Measurements from ENCODE around the gene PPARG. TPM values are rescaled to one million over a fixed set of nuclear protein-coding genes. Genes with fewer than 3 reads are reported as not detected.

Gene PPARG
- total RNA-seq, 1 experiment from 2014 or later = 71.6 TPM

GRCh38 chr3:12284591-12284990, 4.3 kb upstream of the PPARG start:
- POLR2A ChIA-PET = no interaction called here
- DNase-seq (ENCODE audit: low read depth, low spot score) (no peak), ATAC-seq (no peak)
- no peaks in the 10 kb centered on the region for H3K9me2 ChIP-seq (ENCODE audit: insufficient read depth)
- no peaks in the 10 kb centered on the region for H3K27me3 ChIP-seq (ENCODE audit: insufficient read depth, low read length)
- no peaks in the 10 kb centered on the region for H4K20me1 ChIP-seq (ENCODE audit: insufficient read depth)
- H3K4me2 ChIP-seq (ENCODE audit: low read length) = no peak overlapping the region
- H2AFZ ChIP-seq (ENCODE audit: low read depth, low read length, poor library complexity, severe bottlenecking) = no peak overlapping the region
- no peak overlapping the region for H3K9ac ChIP-seq (ENCODE audit: low read length)
- intact Hi-C loops (cut with micrococcal nuclease) = no loop called here
- no TSS peak for BruUV-seq (replicated peaks)
- H3K4me1 ChIP-seq (ENCODE audit: control insufficient read depth in 1 of 2, insufficient read depth in 2 of 2, low read length in 2 of 2) = peaks cover 10 to 18% of the 10 kb centered on the region in 2 experiments; a peak in 3 of 4 replicates
- CTCF ChIA-PET = no interaction called here
- RAD21 ChIA-PET (ENCODE audit: low non-redundant PET in 1 of 2, low total read pairs in 2 of 2, uncharacterized antibody in 2 of 2, unreplicated experiment in 2 of 2) = no interaction called here
- no peak for TF ChIP-seq EZH2 (IDR thresholded peaks at IDR 0.05)
- 0 out of 2 replicates have a peak, but pooled peaks cover 5% of the 10 kb centered on the region for H3K79me2 ChIP-seq (ENCODE audit: insufficient read depth, low read length)
- no peaks in the 10 kb centered on the region for H3K36me3 ChIP-seq (ENCODE audit: control insufficient read depth in 1 of 2, insufficient read depth in 2 of 2, low read length in 2 of 2)
- no peak overlapping the region for H3K27ac ChIP-seq (ENCODE audit: low read depth, low read length)
- no peak overlapping the region for H3K4me3 ChIP-seq (replicated peaks in 1 of 2; ENCODE audit: low read depth in 1 of 2, low read length in 2 of 2)
- no peaks in the 10 kb centered on the region; a peak in 1 of 4 replicates for H3K9me3 ChIP-seq (ENCODE audit: control insufficient read depth in 1 of 2, insufficient read depth in 1 of 2, low read depth in 1 of 2, low read length in 2 of 2)

GRCh38 chr3:12285003-12285555, 3.8 kb upstream of the PPARG start:
- intact Hi-C loops (cut with micrococcal nuclease) = loop anchor here (5.0 kb wide), 2 partner anchors 88 to 187 kb away; no protein-coding TSS in a partner anchor

More at GRCh38 chr3:12285003-12285555, 3.8 kb upstream of the PPARG start:
- peaks cover 10 to 21% of the 10 kb centered on the region in 2 experiments; a peak in 3 of 4 replicates for H3K4me1 ChIP-seq (ENCODE audit: control insufficient read depth in 1 of 2, insufficient read depth in 2 of 2, low read length in 2 of 2)
- no TSS peak for BruUV-seq (replicated peaks)
- DNase-seq (ENCODE audit: low read depth, low spot score) (no peak), ATAC-seq (no peak)
- no peaks in the 10 kb centered on the region for H3K27me3 ChIP-seq (ENCODE audit: insufficient read depth, low read length)
- H4K20me1 ChIP-seq (ENCODE audit: insufficient read depth) = no peaks in the 10 kb centered on the region
- H3K79me2 ChIP-seq (ENCODE audit: insufficient read depth, low read length) = peaks cover 10% of the 10 kb centered on the region; the same call in 1 of the 2 replicates
- no peaks in the 10 kb centered on the region; a peak in 1 of 4 replicates for H3K9me3 ChIP-seq (ENCODE audit: control insufficient read depth in 1 of 2, insufficient read depth in 1 of 2, low read depth in 1 of 2, low read length in 2 of 2)
- H3K9ac ChIP-seq (ENCODE audit: low read length) = no peak overlapping the region
- H3K27ac ChIP-seq (ENCODE audit: low read depth, low read length) = no peak overlapping the region
- no peak overlapping the region for H3K4me2 ChIP-seq (ENCODE audit: low read length)
- ChIA-PET POLR2A (no interaction called here), RAD21 (ENCODE audit: low non-redundant PET in 1 of 2, low total read pairs in 2 of 2, uncharacterized antibody in 2 of 2, unreplicated experiment in 2 of 2) (no interaction called here), CTCF (no interaction called here)
- H2AFZ ChIP-seq (ENCODE audit: low read depth, low read length, poor library complexity, severe bottlenecking) = no peak overlapping the region
- no peak overlapping the region for H3K4me3 ChIP-seq (replicated peaks in 1 of 2; ENCODE audit: low read depth in 1 of 2, low read length in 2 of 2)
- no peaks in the 10 kb centered on the region for H3K9me2 ChIP-seq (ENCODE audit: insufficient read depth)
- TF ChIP-seq TCF7L2 (IDR thresholded peaks at IDR 0.05; ENCODE audit: borderline replicate concordance, extremely low read depth, insufficient read depth, insufficient read length) (no peak), EGR1 (IDR thresholded peaks at IDR 0.05; ENCODE audit: low read depth) (no peak), POLR2AphosphoS5 (IDR thresholded peaks at IDR 0.05; ENCODE audit: low read depth, low read length) (no peak), SRF (IDR thresholded peaks at IDR 0.05; ENCODE audit: low read depth) (no peak), ATF3 (IDR thresholded peaks at IDR 0.05) (no peak), ZBTB33 (IDR thresholded peaks at IDR 0.05; ENCODE audit: extremely low read depth, insufficient replicate concordance, low read length) (no peak), POLR2A (IDR thresholded peaks at IDR 0.05; ENCODE audit: borderline replicate concordance, extremely low read depth, insufficient read depth, insufficient read length) (no peak), EZH2 (IDR thresholded peaks at IDR 0.05) (no peak), YY1 (IDR thresholded peaks at IDR 0.05; ENCODE audit: extremely low read depth, insufficient replicate concordance, low read depth, low read length) (no peak), FOSL1 (IDR thresholded peaks at IDR 0.05; ENCODE audit: low read depth) (no peak), MAX (IDR thresholded peaks at IDR 0.05) (no peak), SP1 (IDR thresholded peaks at IDR 0.05; ENCODE audit: low read depth) (no peak), ELF1 (IDR thresholded peaks at IDR 0.05; ENCODE audit: borderline replicate concordance, low read depth) (no peak), ZNF274 (IDR thresholded peaks at IDR 0.05; ENCODE audit: low read depth, low read length) (no peak), CEBPB (IDR thresholded peaks at IDR 0.05; ENCODE audit: low read depth) (no peak), EZH2phosphoT487 (IDR thresholded peaks at IDR 0.05; ENCODE audit: borderline replicate concordance) (no peak), ZFX (IDR thresholded peaks at IDR 0.05) (no peak)
- no peaks in the 10 kb centered on the region for H3K36me3 ChIP-seq (ENCODE audit: control insufficient read depth in 1 of 2, insufficient read depth in 2 of 2, low read length in 2 of 2)
